Activated CD4-positive, CD25-positive, alpha-beta regulatory T cell (primary cell): ENCODE results near the gene SUPT3H.
"Not testable (repeated sequence)": the region's sequence is repeated elsewhere in the genome, so short reads cannot be mapped to it uniquely, and the experiment has no call there.

ENCODE experiments used
- DNase-seq, 4 experiments: peaks; one replicate each; lab custom pipeline; 2025; lab: John Stamatoyannopoulos, UW

The SUPT3H gene

GRCh38 chr6:45174045-45174444, 203.7 kb downstream of the SUPT3H start:
- no peak for DNase-seq

- DNase-seq, result no peak
These were observed 206.4 kb downstream of the SUPT3H start for GRCh38 chr6:45171380-45171779.

- no peak for DNase-seq
These were observed 207.4 kb downstream of the SUPT3H start for GRCh38 chr6:45170309-45170708.

GRCh38 chr6:45169815-45170214, 207.9 kb downstream of the SUPT3H start:
- DNase-seq, result no peak

- no peak for DNase-seq
These were observed 213.6 kb downstream of the SUPT3H start for GRCh38 chr6:45163952-45164766.

- no peak for DNase-seq
These were observed 217.4 kb downstream of the SUPT3H start for GRCh38 chr6:45160305-45160704.

GRCh38 chr6:45156075-45156474, 221.7 kb downstream of the SUPT3H start:
- DNase-seq, result no peak

- no peak for DNase-seq
These were observed 222.3 kb downstream of the SUPT3H start for GRCh38 chr6:45155341-45155894.

- no peak for DNase-seq
These were observed 223.1 kb downstream of the SUPT3H start for GRCh38 chr6:45154679-45155078.

- DNase-seq, result no peak
These were observed 228.9 kb downstream of the SUPT3H start for GRCh38 chr6:45148711-45149341.

GRCh38 chr6:45148278-45148677, 229.5 kb downstream of the SUPT3H start:
- DNase-seq, result no peak

- DNase-seq, result not testable (repeated sequence)
These were observed 232.1 kb downstream of the SUPT3H start for GRCh38 chr6:45145658-45146057.

GRCh38 chr6:45138765-45139164, 239.0 kb downstream of the SUPT3H start:
- DNase-seq, result no peak

- DNase-seq, result no peak
These were observed 241.2 kb downstream of the SUPT3H start for GRCh38 chr6:45136495-45136894.

- no peak for DNase-seq
These were observed 245.0 kb downstream of the SUPT3H start for GRCh38 chr6:45132658-45133294.

- no peak for DNase-seq
These were observed 245.7 kb downstream of the SUPT3H start for GRCh38 chr6:45132059-45132458.

GRCh38 chr6:45129051-45129450, 248.7 kb downstream of the SUPT3H start:
- DNase-seq, result no peak

- no peak for DNase-seq
These were observed 250.5 kb downstream of the SUPT3H start for GRCh38 chr6:45127185-45127584.

GRCh38 chr6:45126033-45126432, 251.7 kb downstream of the SUPT3H start:
- no peak for DNase-seq

GRCh38 chr6:45123023-45123422, 254.7 kb downstream of the SUPT3H start:
- DNase-seq, result no peak

- no peak for DNase-seq
These were observed 259.0 kb downstream of the SUPT3H start for GRCh38 chr6:45118754-45119153.

- no peak for DNase-seq
These were observed 260.9 kb downstream of the SUPT3H start for GRCh38 chr6:45116714-45117410.
